HepG2 (cell line): ENCODE results near the gene IPCEF1.

Experiments used
- AFF4 ChIP-seq: sonication (generic); formaldehyde crosslinking; IDR thresholded peaks from 2 replicates; pipeline ENCODE4 v1.4.0; 2020; ENCODE audit warnings: missing genetic modification reagents
- ATF3 ChIP-seq: sonication (generic); formaldehyde crosslinking; IDR thresholded peaks from 2 replicates; pipeline ENCODE4 v1.4.0; 2020; ENCODE audit warnings: missing genetic modification reagents
- CBX1 ChIP-seq: IDR thresholded peaks from one replicate; pipeline ENCODE4 v1.6.1; 2016; ENCODE audit warnings: antibody characterized with exemption, low read depth
- CREB1 ChIP-seq, 2 experiments: fragments of 450-650 bp in 1 of 2; IDR thresholded peaks; 2 replicates each; pipeline ENCODE4 v1.6.1; 2016 to 2017; ENCODE audit warnings: control low read depth in 1 of 2, mild to moderate bottlenecking in 1 of 2, missing compliant biosample characterization in 1 of 2, missing genetic modification characterization in 1 of 2
- CTCF ChIP-seq: sonication (generic); formaldehyde crosslinking; IDR thresholded peaks from 2 replicates; pipeline ENCODE4 v1.5.0; 2020; ENCODE audit warnings: mild to moderate bottlenecking, missing genetic modification reagents, moderate library complexity
- GABPA ChIP-seq, 2 experiments: IDR thresholded peaks; 2 replicates each; pipeline ENCODE4 v1.6.1; 2011 to 2016; ENCODE audit warnings: low read depth in 2 of 2, low read length in 1 of 2, missing biosample characterization in 1 of 2, missing genetic modification characterization in 1 of 2
- HDAC2 ChIP-seq: sonication (generic); formaldehyde crosslinking; IDR thresholded peaks from 2 replicates; pipeline ENCODE4 v1.4.0; 2020; ENCODE audit warnings: missing genetic modification reagents
- IRF2 ChIP-seq: IDR thresholded peaks from 2 replicates; pipeline ENCODE4 v1.6.1; 2018; ENCODE audit warnings: missing genetic modification reagents, missing compliant biosample characterization
- IRF9 ChIP-seq: sonication (generic); formaldehyde crosslinking; IDR thresholded peaks from 2 replicates; pipeline ENCODE4 v1.8.0; 2022; ENCODE audit warnings: missing genetic modification reagents, mild to moderate bottlenecking, borderline replicate concordance
- MEF2D ChIP-seq: sonication (generic); formaldehyde crosslinking; IDR thresholded peaks from 2 replicates; pipeline ENCODE4 v1.5.1; 2020; ENCODE audit warnings: mild to moderate bottlenecking, missing genetic modification reagents
- MLLT10 ChIP-seq: sonication (generic); formaldehyde crosslinking; IDR thresholded peaks from 2 replicates; pipeline ENCODE4 v1.4.0; 2020; ENCODE audit warnings: missing genetic modification reagents
- TFDP1 ChIP-seq: IDR thresholded peaks from 2 replicates; pipeline ENCODE4 v1.6.1; 2016; ENCODE audit warnings: missing compliant biosample characterization, missing genetic modification reagents, borderline replicate concordance
- ZNF749 ChIP-seq: sonication (generic); formaldehyde crosslinking; IDR thresholded peaks from 2 replicates; pipeline ENCODE4 v1.8.0; 2022; ENCODE audit warnings: mild to moderate bottlenecking, missing genetic modification reagents, moderate library complexity, borderline replicate concordance

- TF ChIP-seq MEF2D (CRISPR knock-in tag) (no peak), HDAC2 (CRISPR knock-in tag) (no peak), ZNF749 (no peak), AFF4 (CRISPR knock-in tag) (no peak), GABPA (IDR thresholded peaks at IDR 0.05; ENCODE audit: low read depth, low read length) (no peak), GABPA (CRISPR knock-in tag; IDR thresholded peaks at IDR 0.05; ENCODE audit: low read depth) (no peak), ATF3 (CRISPR knock-in tag) (no peak), TFDP1 (CRISPR knock-in tag) (no peak), CTCF (CRISPR knock-in tag) (no peak), CREB1 (IDR thresholded peaks at IDR 0.05) (no peak), CREB1 (CRISPR knock-in tag; IDR thresholded peaks at IDR 0.05) (no peak), IRF9 (no peak), IRF2 (CRISPR knock-in tag) (no peak), MLLT10 (CRISPR knock-in tag) (no peak), CBX1 (no peak)
These were observed 58.9 kb downstream of the IPCEF1 start for GRCh38 chr6:154297721-154298120.
